ENCODE measurements around the gene MAP3K4.

DNA sequence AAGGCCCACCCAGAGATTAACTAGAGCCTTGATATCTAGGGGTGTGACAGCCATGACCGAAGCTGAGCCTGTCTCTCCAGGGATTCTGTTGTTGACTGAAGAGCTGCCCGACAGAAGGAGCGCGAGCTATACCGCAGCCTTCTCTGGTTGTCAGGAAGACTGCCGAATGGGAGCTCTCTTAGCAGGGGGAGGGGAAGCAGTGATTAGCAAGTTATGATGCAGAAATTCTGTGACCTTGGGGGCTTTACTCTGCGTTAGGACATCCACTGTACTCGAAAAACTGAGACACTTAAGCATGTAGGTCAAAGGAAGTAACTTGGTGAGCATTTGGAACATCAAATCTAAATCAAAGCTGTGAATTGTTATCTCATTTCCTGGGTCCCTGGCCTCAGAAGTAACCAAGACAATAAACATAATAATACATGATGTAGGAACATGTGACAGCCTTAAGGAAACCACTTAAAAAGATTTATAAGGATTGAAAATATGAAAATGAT, 84.7 kb downstream of the MAP3K4 start:
- TF ChIP-seq EP300 (IDR thresholded peaks at IDR 0.05), result no peak
- TF ChIP-seq, protein P1, sequence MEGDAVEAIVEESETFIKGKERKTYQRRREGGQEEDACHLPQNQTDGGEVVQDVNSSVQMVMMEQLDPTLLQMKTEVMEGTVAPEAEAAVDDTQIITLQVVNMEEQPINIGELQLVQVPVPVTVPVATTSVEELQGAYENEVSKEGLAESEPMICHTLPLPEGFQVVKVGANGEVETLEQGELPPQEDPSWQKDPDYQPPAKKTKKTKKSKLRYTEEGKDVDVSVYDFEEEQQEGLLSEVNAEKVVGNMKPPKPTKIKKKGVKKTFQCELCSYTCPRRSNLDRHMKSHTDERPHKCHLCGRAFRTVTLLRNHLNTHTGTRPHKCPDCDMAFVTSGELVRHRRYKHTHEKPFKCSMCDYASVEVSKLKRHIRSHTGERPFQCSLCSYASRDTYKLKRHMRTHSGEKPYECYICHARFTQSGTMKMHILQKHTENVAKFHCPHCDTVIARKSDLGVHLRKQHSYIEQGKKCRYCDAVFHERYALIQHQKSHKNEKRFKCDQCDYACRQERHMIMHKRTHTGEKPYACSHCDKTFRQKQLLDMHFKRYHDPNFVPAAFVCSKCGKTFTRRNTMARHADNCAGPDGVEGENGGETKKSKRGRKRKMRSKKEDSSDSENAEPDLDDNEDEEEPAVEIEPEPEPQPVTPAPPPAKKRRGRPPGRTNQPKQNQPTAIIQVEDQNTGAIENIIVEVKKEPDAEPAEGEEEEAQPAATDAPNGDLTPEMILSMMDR (IDR thresholded peaks at IDR 0.05), result no peak
- TF ChIP-seq POLR2A (IDR thresholded peaks at IDR 0.05), result no peak

All from ovary (tissue), 3 donors.